ENCODE measurements around the gene LDLRAP1. TPM values are rescaled to one million over a fixed set of nuclear protein-coding genes. Genes with fewer than 3 reads are reported as not detected.
"Not testable (repeated sequence)": the region's sequence is repeated elsewhere in the genome, so short reads cannot be mapped to it uniquely, and the experiment has no call there.

The LDLRAP1 gene, protein sequence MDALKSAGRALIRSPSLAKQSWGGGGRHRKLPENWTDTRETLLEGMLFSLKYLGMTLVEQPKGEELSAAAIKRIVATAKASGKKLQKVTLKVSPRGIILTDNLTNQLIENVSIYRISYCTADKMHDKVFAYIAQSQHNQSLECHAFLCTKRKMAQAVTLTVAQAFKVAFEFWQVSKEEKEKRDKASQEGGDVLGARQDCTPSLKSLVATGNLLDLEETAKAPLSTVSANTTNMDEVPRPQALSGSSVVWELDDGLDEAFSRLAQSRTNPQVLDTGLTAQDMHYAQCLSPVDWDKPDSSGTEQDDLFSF
- total RNA-seq: 1.2 TPM

DNA sequence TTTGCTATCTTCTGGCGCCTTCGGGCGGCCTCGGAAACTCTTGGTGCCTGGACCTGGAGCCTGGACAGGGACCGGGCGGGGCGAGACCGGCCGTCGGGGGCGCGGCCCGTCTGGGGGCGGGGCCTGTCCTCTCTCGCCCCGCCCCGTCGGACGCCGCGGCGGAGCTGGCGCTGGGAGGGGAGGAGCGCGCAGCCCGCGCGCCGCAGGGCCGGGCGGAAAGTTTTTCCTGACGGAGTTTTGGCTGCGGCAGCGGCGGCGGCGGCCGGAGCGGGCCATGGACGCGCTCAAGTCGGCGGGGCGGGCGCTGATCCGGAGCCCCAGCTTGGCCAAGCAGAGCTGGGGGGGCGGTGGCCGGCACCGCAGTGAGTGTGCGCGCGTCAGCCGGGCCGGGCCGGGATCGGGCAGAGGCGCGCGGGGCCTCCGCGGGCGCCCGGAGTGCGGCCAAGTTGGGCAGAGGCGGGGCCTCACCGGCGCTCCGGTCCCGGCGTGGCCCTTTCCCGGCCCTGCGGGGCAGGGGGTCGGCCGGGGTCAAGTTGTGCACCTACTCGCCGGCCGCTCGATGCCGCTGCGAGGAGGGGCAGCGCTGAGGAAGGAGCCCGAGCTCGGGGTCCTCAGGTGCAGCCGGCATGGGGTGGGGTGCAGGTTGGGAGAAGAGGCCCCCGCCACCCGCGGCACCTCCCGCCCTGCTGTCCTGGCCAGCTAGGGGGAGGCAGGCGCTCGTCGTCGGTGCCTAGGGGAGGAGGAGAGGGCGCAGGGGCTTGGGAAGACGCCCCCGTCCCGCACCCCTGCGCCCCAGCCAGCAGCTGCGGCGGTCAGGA, at the start of gene LDLRAP1:
LDLRAP1 (plus strand) TSS at position 182 of the 818 bp plus-strand sequence; CDS start at position 275, 93 bp downstream.
- peak; percentile 43 for DNase-seq

DNA sequence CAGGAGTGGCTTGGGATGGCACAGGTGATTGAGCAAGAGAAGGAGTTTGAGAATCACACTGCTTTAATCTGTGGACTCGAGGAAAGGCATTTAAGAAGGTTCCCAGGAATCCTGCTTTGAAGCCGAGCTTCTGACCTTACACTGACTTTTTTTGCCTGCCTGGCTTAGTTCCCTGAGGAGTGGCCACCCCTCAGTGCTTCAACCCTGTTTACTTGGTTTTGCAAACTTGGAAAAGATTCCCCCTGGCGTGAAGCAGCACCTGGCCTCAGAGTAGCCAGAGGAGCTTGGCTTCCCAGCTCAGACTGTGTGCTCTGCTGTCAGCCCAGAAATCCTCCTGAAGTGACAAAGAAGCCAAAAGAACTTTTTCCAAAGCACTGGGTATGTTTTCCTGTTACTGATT, 48.5 kb upstream of the LDLRAP1 start:
- DNase-seq: no peak

DNA sequence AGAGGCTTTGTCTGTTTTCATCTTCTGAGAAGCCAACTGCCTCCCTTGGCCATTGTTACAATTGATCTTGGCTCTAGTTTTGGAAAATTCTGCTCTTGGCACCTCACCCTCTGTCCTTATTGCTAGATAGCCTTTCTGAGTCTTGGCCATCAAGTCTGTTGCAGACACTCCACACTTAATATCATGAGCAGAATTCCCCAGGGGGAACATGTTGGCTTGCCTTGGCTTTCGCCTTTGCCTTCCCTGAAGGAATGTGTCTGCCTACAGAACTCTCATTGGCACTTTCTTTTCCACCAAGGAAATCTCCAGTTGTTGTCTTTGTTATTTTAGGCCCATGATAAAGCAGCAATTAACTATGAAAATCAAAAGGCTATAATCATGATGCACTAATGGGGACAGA, 42.7 kb upstream of the LDLRAP1 start:
- DNase-seq: no peak

DNA sequence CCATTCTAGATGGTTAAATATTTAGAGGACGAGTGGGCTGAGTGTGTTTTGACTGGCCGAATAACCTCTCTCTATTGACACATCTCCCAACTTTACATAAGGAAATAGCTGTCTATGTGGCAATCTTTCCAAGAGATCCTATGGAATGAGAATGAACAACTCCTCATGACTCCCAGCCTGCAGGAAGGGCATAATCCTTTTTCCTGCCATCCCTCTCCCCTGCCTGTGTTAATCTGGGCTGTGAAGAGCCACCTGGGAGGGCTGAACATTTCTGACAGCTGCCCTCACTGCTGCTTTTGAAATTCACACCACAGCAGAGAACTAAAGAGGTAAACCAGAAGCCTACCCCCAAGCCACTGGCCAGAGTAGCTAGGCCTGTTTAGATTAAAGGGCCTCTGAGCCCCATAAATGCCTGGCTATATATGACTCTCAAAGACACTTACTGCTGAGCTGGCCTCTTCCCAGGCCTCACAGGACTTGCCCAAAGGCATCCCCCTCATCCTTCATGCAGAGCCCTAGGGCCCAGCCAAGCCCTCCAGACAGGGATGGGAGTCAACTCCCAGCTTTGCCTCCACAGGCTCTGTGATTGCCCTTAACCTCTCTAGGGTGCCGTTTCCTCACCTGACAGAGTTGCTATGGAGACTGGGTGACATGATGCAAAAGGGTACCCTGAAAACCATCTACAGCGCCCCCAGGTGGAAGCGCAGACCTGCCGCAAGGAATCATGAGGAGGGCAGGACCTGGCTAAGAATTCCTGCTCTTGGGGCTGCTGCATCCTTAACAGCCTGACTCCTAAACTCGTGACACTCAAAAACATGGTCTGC, 42.0 kb upstream of the LDLRAP1 start:
- DNase-seq: no peak

DNA sequence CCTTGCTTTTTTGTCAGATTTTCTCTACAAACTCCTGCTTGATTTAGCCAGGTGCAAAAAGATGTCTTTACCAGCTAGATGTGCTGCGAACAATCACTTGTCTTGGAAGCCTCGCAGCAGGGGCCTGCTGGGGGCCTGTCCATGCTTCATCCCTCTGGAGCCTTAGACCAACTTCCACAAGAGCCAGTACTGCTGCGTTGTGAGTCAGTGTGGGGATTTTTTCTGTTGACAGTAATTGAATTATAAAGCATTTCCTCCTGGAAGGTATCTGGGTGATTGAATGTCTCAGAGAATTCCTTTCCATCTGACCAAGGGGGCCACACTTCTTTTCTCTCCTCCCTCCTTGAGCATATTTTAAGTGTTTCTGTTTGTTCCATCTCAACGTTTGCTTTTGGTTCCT, 40.4 kb upstream of the LDLRAP1 start:
- no peak for DNase-seq

DNA sequence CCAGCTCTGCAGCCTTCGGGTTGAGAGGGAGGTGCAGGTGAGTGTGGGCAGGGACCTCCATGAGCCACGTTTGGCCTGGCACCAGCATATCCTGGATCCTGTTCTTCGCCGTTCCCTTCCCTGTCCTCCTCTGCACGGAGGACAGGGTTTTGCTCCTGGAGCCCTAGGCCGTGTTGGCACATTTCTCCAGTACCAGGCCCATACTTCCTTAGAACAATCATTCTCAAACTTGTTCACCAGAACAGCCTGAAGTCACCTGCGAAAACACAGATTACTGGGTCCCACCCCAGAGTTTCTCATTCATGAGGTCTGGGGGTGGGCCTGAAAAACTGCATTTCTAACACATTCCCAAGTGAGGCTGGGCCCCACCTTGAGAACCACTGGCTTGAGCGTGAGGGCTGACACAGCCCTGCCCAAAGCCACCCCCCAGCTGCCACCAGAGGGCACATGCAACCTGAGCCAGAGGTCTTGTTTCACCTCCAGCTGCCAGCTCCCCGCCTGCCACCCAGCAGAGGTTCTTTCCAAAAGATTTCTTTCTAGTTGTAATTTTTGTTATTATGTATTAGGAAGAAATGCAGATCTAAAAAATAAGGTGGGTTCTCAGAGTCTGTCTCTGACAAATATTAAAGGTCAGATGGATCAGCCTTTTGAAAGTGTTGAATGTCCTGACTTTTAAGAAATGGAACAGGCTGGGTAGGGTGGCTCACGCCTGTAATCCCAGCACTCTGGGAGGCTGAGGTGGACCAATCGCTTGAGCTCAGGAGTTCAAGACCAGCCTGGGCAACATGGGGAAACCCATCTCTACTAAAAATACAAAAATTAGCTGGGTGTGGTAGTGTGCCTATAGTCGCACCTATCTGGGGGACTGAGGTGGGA, 39.6 kb upstream of the LDLRAP1 start:
- no peak for DNase-seq

DNA sequence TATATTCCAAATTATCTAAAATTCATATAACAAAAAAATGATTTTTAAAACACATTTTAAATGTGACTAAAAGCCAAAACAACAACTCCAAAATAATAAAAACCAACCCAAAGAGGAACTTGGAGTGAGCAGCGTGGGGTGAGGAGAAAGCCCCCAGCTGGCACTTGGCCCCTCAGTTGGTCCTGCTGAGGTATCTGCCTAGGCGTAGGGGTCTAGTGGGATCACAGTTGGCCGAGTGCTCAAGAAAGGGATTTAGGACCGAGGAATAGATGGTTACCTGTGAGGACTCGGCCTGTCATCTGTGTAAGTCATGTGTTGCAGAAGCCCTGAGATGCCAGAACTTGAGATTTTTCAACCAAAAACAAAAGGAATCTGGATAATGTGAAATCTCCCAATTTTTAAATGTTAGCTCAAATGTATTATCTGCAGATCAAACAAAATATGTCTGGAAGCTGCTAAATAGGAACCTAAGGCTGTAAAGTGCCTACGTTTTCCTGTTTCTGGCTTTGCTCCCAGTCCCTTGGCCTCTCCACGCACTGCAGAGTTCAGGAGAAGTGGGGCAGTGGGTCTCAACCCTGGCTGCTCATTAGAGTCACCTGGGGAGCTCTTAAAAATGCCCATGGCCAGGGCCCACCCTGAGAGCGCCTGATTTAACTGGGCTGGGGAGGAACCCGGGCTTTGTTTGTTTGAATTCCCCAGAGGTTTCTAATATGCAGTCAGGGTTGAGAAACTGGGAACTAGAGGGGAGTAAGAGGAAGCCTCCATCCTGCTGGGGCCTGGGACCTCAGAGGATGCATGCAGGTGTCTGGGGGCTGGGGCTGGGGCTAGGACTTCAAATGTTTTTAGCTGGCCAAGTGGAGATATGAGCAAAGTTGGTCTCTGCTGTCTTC, 38.5 kb upstream of the LDLRAP1 start:
- no peak for DNase-seq

DNA sequence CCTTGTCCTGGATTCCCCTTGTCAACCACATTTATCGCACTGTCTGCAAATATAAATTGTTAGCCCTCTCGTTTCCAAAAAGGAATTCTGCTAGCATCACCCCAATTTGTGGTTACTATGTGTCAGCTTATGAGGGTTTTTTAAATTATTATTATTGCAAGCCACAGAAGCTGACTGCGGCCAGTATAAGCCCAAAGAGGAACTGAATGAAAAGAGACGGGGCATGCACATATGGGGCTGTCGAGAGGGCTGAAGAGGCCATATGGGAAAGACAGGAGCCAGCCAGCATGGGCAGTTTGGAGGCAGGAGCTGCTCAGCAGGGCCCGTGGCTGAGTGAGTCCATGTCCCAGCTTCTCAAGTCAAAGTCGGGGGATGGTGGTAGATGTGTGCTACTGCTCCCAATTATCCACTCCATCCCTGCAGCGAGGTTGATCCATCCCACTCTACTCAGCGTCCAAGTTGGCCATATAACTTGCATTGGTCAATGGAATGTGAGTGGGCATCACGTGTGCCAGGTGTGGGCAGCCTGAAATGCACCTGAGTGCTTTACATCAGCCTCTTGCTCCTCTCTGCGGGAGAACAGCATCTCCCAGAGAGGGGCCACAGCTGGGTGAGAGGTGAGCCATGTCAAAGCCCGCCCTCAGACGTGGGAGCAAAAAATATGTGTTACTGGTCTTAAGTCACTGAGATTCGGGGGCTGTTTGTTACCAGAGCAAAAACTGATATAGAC, 37.6 kb upstream of the LDLRAP1 start:
- no peak for DNase-seq

DNA sequence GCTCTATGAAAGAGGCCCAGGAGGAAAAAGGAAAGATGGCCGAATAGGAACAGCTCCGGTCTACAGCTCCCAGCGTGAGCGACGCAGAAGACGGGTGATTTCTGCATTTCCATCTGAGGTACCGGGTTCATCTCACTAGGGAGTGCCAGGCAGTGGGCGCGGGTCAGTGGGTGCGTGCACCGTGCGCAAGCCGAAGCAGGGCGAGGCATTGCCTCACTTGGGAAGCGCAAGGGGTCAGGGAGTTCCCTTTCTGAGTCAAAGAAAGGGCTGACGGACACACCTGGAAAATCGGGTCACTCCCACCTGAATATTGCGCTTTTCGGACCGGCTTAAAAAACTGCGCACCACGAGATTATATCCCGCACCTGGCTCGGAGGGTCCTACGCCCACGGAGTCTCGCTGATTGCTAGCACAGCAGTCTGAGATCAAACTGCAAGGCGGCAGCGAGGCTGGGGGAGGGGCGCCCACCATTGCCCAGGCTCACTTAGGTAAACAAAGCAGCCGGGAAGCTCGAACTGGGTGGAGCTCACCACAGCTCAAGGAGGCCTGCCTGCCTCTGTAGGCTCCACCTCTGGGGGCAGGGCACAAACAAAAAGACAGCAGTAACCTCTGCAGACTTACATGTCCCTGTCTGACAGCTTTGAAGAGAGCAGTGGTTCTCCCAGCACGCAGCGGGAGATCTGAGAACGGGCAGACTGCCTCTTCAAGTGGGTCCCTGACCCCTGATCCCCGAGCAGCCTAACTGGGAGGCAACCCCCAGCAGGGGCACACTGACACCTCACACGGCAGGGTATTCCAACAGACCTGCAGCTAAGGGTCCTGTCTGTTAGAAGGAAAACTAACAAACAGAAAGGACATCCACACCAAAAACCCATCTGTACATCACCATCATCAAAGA, 36.6 kb upstream of the LDLRAP1 start:
- not testable (repeated sequence) for DNase-seq

DNA sequence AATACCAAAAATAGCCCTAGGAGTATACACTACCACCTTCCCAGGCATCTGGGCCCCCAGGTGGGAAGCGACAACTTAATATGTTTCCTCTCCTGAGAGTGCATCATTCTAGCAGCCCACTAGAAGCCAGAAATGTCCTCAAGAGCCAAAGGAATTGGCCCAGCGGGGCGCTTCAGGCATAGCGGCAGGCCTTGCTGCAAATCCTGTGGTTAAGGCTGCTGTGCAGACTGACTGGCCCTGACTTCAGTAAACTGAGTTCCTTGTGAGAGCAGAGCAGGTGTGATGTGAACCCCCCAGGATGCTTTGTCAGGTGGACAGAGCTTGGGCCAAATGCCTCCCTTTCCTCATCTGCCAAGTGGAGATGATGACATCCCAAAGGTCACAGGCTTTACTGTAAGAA, 29.7 kb upstream of the LDLRAP1 start:
- DNase-seq: no peak

DNA sequence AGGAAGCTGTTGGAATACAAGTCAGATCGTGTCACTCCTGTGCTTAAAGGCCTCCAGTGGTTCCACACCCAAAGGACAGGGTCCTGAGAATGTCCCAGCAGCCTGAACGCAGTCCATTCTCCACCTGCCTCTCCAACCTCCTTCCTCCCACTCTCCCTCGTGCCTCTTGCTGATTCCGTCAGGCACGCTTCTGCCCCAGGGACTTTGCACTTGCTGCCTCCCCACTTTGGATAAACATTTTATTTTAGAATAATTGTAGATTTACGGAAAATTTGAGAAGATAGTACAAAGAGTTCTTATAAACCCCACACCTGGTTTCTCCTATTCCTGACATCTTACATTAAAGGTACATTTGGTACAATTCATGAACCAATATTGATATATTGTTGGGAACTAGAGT, 28.4 kb upstream of the LDLRAP1 start:
- DNase-seq: no peak

DNA sequence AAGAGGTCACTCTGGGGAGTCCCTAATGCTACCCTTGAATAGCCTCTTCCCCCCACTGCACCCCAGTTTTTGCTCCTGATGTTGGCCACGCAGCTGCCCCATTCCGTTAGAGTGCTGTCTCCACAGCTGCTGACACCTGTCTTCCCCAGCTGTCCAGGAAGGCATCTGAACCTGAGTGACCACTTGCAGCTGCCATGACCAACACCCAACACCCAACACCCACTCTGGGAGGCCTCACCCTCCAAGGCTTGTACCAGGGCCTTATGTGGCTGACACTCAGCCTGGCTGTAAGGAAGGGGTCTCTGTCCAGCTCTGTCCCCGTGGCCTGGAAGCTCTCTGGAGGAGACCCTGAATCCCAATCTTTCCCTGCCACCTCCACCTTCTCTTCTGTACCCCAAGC, 26.7 kb upstream of the LDLRAP1 start:
- DNase-seq: no peak

DNA sequence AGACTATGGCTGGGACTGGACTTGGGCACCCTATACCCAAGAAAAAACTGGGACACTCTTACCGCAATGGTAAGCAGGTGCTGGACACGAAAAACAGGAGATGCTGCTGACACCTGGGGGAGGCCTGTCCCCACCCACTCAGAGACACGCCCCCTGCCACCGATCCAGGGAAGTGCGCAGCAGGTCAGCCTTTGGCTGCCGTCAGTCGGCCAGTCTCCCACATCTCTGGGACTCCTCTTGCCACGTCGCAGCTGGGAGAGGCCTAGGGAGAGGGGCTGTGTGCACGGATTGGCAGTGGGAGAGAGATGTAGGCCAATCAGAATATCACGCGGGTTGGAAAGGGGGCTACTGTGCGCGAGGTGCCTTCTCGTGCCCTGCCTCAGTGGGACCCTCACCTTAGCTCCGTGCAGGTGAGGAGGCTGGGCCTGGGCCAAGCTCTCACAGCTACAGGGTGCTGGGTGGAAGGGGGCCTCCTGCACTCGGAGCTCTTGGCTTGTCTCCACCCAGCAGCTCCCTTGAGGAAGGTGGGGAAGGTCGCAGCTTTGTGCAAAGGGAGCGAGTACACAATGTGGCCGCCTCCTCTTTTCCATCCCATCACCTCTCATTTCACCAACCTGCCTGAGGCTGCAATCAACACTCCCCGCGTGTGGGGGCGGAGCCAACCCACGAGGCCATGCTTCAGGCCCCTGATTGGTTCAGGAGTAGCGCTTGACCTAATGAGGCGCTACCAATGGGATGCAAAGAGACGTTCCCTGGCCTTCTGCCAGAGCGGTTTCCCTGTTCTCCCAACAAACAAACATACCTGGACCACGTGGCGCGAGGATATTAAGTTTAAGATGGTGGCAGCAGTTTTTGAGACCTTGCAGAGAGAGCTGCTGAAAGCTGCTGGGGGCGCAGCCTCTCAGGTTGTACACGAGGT, 25.7 kb upstream of the LDLRAP1 start:
- no peak for DNase-seq

DNA sequence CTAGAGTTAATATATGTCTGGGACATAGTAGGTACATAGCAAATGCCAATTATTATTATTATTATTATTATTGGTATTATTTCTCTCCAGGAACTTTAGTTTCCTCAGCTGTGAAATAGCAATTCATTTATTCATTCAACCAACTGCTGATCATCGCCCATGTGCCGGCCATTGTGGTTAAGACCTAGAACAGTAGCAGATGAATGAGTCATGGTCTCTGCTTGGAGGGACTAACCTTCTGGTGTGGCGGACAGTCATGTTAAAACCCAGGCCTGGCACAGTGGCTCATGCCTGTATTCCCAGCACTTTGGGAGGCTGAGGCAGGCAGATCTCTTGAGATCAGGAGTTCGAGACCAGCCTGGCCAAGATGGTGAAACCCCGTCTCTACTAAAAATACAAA, 23.8 kb upstream of the LDLRAP1 start:
- no peak for DNase-seq

DNA sequence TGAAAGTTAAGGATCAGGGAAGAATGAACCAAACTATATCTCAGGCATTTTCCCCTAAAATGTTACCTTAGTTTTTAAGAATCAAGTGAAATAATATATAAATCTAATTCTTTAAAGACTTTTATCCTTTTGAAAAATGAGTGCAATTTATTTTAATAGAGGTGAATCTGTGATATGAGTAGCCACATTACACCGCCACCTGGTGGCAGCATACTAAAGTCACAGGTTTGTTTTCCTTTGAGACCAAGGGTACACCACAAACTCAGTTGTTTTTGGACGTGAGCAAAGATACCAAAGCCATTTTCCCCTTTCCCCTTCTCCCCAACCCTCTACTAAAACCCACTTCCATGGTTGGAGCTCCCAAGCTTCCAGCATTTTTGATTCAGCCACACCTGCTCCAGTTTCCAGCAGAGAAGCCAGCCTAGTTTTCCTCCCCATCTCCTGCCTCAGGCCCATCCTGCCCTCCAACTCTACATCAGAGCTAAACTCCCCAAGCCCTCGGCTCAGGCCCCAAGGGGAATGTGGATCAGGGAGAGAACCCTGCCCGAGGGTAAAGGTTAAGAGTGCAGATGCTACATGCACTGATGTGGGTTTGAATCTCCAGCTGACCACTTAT, 22.9 kb upstream of the LDLRAP1 start:
- no peak for DNase-seq

DNA sequence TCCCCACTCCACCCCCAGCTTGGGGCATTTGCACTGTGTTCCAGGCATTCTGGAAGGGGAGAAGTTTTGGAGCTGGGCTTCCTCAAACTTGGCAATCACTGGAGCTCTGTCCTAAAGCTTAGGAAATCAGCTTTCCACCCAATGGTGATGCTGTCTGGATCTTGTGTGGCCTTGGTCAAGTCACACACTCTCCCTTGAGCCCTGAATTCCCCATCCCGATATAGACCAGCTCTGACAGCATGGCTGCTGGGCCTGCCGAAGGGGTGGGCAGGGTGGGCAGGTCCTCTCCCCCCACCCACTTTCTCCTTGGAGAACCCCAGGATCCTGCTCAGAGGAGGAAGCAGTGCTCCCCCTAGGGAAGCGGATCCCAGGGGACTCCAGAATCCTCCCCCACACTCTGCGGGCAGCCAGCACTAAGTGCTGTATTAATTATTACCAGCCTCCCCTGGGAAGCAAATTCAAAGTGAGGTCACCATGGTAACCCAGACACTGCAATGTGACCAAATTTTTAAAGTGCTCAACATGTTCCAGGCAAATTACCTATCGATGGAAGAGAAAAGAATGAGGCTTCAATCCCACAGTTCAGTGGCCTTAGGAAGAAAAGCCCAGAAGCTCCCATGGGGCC, 21.3 kb upstream of the LDLRAP1 start:
- DNase-seq: no peak

DNA sequence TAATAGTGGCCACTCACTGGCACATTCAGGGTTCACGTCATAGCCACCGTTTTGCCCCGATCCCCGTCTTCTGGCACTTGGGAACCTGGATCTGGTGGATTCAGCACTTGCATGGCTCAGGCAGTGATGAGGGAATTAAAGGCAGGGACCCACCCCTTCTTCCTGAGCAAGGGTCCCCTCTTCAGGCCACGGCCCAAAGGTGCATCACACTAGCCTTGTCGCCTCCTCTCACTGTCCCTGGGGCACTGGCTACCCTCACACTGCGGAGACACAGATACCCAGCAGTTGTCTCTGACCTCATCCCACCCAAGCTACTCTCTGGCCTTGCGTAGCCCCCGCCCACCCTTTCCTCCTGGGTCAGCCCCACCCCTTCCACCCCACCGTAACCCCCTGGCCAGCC, 19.9 kb upstream of the LDLRAP1 start:
- DNase-seq: no peak

Data from occipital lobe (tissue), 2 donors.